GM21423 (cell line): Measurements from ENCODE around the gene WDFY4.

Experiments
- ATAC-seq: cut with Tn5 transposase; IDR thresholded peaks from one replicate; pipeline ENCODE4 v1.9.1; 2021; ENCODE audit warnings: mild to moderate bottlenecking, moderate library complexity; ENCODE audit not compliant: unreplicated experiment

Gene WDFY4

GRCh38 chr10:48740015-48740707 lies 55.5 kb downstream of the WDFY4 start:
- ATAC-seq = no peak

DNA sequence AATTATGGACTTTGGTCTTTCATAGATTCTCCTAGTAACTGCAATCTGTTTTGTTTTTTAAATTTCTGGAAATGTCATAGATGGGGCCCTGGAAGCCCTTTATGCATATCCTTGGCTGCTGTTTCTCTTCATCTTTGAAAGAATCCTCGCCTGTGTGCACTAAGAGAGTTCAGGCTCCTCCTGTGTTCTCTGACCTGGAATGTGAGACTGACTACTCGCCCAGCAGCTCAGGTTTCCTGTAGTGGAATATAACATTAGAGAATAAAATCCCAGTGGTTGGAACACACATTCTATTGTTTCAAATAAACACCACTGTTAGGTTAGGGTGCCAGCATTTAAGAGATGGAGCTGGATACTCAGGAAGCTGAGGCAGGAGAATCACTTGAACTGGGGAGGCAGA lies 56.3 kb downstream of the WDFY4 start:
- no peak for ATAC-seq

- no peak for ATAC-seq
Measured at GRCh38 chr10:48742891-48743860, 58.5 kb downstream of the WDFY4 start.

DNA sequence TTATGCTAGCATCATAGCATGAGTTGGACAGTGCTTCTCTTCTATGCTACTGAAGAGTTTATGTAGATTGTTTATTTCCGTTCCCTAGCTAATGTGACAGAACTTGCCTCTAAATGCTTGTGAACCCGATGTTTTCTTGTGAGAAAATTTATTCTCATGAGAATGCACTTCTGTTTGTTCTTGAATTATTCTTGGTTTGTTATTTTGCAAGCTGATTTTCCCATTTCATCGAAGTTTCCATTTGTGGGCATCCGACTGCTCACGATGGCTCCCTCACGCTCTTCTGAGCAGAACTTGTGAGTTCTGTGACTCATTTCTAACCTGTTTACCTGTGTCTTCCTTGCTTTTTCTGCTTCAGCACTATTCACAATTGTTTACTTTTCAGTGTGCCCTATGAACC lies 59.9 kb downstream of the WDFY4 start:
- ATAC-seq = peak; percentile 41

DNA sequence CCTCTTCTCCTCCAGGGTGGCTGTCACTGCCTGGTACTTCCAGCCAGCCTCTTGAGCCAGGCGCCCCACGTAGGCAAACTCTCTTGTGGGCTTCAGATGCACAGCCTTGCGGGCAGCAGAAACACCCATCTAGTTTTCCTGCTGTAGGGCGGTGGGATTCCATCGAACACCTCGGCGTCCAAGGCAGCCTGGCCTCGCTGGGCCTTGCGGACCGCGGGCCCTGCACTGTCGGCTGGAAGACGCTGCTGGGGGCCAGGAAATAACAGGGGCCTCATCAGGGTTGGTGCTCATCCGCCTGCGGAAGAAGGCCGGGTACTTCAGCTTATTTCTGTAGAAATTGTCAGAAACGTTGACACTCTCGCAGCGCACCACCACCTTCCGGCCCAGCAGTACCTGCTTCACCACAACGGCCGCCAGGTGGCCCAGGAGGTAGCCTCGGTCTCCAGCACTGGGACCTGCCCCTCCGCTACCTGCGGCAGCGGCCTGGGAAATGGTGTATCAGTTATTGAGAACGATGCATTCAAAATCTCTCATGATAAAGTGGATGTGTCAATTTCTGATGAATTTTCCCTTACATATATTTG lies 61.1 kb downstream of the WDFY4 start:
- ATAC-seq = no peak

DNA sequence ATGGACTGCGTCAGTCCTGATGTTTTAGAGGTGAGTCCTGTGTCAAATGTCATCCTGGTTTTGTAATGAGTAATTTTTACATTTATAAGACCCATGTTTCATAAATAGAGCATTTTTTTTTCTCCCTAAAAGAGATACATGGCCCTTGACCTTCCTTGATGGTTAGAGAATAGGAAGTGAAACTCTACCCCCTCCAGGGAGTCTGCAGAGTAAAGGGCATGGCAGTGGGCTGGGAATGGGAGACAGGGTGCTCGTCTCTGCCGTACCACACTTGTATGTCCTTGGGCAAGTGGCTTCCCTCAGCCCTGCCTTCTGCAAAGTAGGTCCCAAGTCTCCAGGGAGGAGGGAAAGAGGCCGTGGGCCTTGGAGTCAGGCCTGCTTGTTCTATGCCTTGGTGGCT lies 63.9 kb downstream of the WDFY4 start:
- no peak for ATAC-seq

DNA sequence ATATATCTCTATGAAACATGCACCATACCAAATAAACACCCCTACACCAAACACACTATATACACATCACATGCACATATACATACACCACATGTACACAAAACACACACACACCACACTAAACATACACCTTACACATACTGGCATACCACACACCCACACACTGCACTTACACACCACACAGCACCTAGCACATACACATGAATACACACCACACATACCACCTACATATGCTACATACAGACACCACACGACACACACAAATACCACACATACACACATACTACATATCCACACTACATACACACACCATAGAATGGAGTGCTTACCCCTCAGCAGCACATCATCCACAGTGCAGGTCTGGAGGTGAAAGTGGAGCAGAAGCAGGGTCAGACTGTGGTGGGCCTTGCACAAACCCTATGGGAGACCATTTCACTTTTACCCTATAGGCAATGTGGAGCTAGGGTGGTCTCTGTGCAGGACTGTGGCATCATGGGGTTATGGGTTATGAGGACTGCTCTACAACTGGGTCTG lies 64.6 kb downstream of the WDFY4 start:
- ATAC-seq = no peak

GRCh38 chr10:48750019-48750418 lies 65.3 kb downstream of the WDFY4 start:
- no peak for ATAC-seq

DNA sequence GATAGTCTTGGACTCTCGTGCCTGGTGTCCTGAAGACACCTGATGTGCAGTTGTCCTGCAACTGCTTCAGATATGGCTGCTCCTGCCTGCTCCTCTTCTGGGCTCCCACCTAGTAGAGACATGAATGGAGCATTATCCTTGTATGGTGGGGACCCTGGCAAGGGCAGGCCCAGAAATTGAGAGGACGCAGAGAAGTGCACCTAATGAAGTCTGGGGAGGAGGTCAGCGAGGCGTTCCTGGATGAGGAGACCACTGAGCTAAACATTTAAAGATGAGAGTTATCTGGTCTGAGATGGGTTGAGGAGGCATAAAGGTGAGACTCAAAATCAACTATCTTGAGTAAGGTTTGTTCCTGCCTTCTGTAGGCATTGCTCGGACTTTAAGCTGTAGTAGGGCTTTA lies 66.3 kb downstream of the WDFY4 start:
- ATAC-seq = no peak

DNA sequence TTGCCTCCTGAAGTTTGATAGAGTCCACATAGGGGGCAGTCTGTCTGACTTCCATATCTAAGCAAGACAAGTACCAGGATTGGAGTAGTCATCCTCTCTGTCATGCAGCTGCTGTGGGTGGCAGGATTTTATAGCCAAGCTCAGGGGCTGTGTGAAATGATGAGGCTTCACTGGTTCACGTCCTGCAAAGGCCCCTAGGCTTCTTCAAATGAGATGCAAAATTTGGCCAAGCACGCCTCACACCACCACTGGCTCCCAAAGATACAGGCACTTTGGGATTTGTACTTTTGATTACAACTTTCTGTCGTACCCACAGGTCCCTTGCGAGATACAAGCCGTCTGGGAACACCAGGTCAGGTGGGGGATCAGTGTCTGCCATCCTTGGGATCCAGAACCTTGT lies 67.1 kb downstream of the WDFY4 start:
- no peak for ATAC-seq

DNA sequence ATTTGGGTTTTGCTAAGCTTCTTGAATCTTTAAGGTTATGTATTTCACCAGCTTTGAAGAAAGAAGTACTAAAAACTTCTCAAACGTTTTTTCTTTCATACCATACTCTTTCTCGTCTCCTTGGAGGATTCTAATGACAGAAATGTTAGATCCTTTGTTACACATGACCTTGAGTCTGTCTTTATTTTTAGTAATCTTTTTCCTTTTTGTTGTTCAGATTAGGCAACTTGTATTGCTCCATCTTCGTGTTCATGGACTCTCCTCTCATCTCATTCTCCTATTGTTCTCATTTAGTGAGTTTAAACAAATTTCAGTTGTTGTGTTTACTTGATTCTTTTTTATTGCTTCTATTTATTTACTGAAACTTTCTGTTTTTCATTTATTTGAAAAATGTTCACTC lies 73.7 kb downstream of the WDFY4 start:
- ATAC-seq = no peak

DNA sequence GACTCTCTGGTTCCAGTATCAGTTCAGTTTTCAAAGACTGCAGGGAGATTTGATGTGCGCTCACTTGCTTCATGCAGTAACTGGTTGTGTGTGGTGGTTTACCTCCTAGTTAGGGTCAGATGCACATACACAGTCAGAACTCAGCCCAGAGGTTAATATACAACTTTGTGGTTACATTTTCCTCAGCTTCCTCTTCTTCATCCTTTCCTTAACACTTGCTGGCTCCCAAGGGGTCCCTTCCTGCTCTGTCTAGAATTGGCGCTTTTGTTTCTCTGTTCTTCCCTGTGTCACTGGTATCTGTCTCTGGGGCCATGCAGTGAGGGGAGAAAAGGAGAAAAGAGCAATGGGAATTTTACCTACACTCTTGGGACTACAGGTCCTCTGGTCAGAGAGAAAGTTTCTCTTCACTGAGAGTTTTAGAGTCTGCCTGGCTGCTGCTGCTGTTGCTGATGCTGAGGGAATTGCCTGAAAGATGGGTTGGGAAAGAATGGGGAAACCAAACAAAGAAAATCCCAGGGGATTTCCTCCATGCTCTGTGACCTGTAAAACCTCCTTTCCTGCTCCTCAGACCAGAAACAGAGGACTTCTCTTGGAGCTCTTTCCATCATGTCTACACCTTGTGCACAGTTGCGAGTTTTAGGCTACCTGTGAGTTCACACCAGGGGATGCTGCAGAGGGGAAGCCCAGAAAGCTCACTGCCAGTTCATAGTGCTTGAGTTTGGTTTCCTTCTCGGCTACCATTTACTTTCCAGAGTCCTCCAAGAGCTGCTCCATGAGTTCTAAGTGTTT lies 74.6 kb downstream of the WDFY4 start:
- peak; percentile 90 for ATAC-seq

- no peak for ATAC-seq
Measured at GRCh38 chr10:48760983-48761382, 76.3 kb downstream of the WDFY4 start.

DNA sequence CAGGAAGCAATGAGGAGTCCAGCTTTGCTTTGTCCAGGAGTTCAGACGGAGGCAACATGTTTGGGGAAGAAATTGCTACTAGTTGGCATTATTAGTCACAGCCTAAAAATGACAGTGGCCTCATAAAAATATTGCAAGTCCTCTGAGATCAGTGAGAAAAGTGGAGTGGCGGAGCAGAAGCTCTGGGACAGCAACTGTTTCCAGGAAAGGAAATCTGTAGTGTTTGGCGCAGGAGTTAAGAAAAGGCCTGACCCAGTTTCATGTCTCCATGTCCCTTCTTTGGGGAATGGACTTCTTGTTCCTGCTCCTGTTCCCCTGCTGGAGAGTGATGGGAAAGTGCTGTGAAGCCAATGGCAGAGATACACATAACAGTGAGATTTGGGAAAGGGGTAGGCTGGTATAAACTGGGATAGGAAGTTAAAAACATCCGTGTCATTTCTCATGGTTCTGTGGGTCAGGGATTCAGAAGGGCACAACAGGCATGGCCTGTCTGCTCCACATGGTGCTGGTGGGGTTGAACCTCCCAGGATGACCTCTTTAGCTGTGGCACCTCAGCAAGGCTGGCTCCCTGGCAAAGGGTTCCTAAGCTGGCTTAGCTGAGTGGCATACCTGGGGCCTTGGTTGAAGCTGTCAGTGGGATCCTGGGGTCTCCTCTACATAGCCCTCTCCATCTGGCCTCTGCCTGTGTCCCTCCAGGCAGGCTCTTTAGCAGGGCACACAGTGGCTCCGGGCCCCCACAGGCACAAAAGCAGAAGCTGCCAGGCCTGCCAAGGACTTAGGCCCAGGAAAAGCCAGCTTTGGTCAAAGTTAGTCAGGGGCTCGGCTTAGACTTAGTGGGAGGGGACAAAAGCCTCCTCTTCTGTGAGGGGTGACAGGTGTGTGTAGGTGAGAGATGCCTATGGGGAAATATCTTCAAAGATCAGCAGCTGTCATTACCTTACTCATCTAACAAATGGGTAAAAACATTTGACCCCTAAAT lies 77.7 kb downstream of the WDFY4 start:
- ATAC-seq = no peak

GRCh38 chr10:48763403-48763965 lies 78.8 kb downstream of the WDFY4 start:
- ATAC-seq = no peak

DNA sequence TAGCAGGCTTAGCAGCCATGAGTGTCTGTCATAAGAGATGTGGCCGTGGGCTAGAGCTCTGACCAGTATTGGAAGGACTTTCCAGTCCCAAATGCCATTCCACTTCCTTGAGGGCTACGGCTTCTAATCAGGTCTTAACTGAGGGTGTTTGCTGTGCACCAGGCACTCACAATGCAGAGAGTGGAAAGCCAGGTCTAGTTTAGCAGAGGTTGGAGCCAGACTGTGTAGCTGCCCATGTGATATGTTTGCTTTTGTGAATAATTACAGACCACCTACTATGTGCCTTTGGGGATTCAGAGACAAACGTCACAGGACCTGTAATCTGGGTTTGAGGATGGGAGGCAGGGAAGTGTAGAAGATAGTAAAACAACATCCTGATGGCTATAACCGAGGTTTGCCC lies 79.8 kb downstream of the WDFY4 start:
- no peak for ATAC-seq

DNA sequence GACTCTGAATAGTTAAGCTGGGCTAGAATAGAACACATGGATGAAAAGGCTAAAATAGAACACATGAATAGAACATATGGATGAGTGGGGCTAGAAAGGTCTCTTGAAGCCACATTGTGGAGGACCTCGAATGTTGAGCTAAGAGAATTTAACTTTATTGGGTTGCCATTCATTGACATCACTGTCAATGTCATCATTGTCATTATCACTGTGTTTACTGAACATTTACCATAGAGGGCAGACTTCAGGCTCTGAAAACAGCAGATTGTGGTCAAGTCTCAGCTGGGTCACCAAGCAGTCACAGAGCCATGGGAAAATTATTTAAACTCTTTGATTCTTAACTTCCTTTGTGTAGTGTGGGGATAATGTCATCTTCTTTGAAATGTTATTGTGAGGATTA lies 80.4 kb downstream of the WDFY4 start:
- no peak for ATAC-seq

DNA sequence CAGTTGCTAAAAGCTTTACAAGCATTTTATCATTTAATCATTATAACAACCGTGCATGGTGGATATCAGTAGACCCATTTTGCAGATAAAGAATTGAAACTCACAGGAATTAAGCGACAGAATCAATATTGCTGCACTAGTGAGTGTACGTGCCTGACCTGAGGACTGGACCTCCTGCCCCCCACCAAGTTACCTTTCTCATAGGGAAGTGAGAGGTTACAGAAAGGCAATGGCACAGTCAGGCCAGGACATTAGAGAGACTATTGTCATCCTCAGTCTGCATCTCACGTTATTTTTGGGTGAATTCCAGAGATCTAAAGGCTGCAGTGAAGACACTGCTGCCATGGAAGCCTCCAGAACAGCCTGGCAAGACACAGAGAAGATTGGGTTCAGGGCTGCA lies 80.9 kb downstream of the WDFY4 start:
- no peak for ATAC-seq
